ENCODE data around the gene WDR35.
A peak's percentile ranks its signal among the peaks of the same experiment; 100 is the strongest.

WDR35 gene

GRCh38 chr2:19989667-19990415 is at the start of gene WDR35:
Gene WDR35, minus strand, starts transcription at chr2:19990105. Its CDS starts 90 bp downstream, at chr2:19990015.
- peak; percentile 75 for DNase-seq

- no peak for DNase-seq
Observed at GRCh38 chr2:20037660-20038059, 47.8 kb upstream of the WDR35 start.

GRCh38 chr2:20035955-20036666 is 46.2 kb upstream of the WDR35 start:
- DNase-seq: no peak

GRCh38 chr2:20034821-20035220 is 44.9 kb upstream of the WDR35 start:
- DNase-seq: no peak

- DNase-seq: no peak
Observed at GRCh38 chr2:20034218-20034617, 44.3 kb upstream of the WDR35 start.

GRCh38 chr2:20033322-20033721 is 43.4 kb upstream of the WDR35 start:
- DNase-seq: no peak

- no peak for DNase-seq
Observed at GRCh38 chr2:20030224-20030623, 40.3 kb upstream of the WDR35 start.

- DNase-seq: no peak
Observed at GRCh38 chr2:20027705-20028434, 38.0 kb upstream of the WDR35 start.

GRCh38 chr2:20027260-20027677 is 37.4 kb upstream of the WDR35 start:
- DNase-seq: no peak

- DNase-seq: no peak
Observed at GRCh38 chr2:20025065-20025786, 35.3 kb upstream of the WDR35 start.

GRCh38 chr2:20023688-20024087 is 33.8 kb upstream of the WDR35 start:
- no peak for DNase-seq

- DNase-seq: no peak
Observed at GRCh38 chr2:20021405-20022009, 31.6 kb upstream of the WDR35 start.

- no peak for DNase-seq
Observed at GRCh38 chr2:20019747-20020146, 29.8 kb upstream of the WDR35 start.

- DNase-seq: no peak
Observed at GRCh38 chr2:20018601-20019152, 28.8 kb upstream of the WDR35 start.

- no peak for DNase-seq
Observed at GRCh38 chr2:20016346-20016745, 26.4 kb upstream of the WDR35 start.

GRCh38 chr2:20015482-20016083 is 25.7 kb upstream of the WDR35 start:
- no peak for DNase-seq

GRCh38 chr2:20013126-20013849 is 23.4 kb upstream of the WDR35 start:
- no peak for DNase-seq

GRCh38 chr2:20012282-20013125 is 22.6 kb upstream of the WDR35 start, which contains the start of gene MATN3:
Gene MATN3, minus strand, starts transcription at chr2:20012668. Its CDS starts 37 bp downstream, at chr2:20012631.
- DNase-seq: no peak

GRCh38 chr2:20012032-20012281 is 22.1 kb upstream of the WDR35 start:
- no peak for DNase-seq

- no peak for DNase-seq
Observed at GRCh38 chr2:20011276-20012031, 21.5 kb upstream of the WDR35 start.

All from NCI-H1092 (cell line).